NB4 (cell line): ENCODE results near the gene ALS2CL.

Experiments
- DNase-seq: peaks from one replicate; pipeline ENCODE4 v3.0.0; 2010; ENCODE audit warnings: low read depth
- H3K4me3 ChIP-seq: one replicate; pipeline ENCODE4 v1.5.1; 2011; ENCODE audit warnings: mild to moderate bottlenecking, low read depth, low read length, moderate library complexity
- CTCF ChIP-seq: IDR thresholded peaks from one replicate; pipeline ENCODE4 v1.5.1; 2012; ENCODE audit warnings: low read depth, low read length
- MAX ChIP-seq: IDR thresholded peaks from 2 replicates; pipeline ENCODE4 v1.6.1; 2011; ENCODE audit warnings: low read depth, low read length
- MYC ChIP-seq: IDR thresholded peaks from 2 replicates; pipeline ENCODE4 v1.6.1; 2011; ENCODE audit warnings: low read depth, low read length
- POLR2A ChIP-seq: IDR thresholded peaks from 2 replicates; pipeline ENCODE4 v1.6.1; 2011; ENCODE audit warnings: mild to moderate bottlenecking; ENCODE audit not compliant: insufficient read length; ENCODE audit errors: extremely low read depth

Gene ALS2CL

GRCh38 chr3:46675843-46676567 lies 17.5 kb downstream of the ALS2CL start:
- DNase-seq, result no peak
- no peak overlapping the region for H3K4me3 ChIP-seq
- TF ChIP-seq MAX (no peak), POLR2A (no peak), MYC (no peak), CTCF (no peak)

- TF ChIP-seq CTCF, result no peak
- TF ChIP-seq MAX, result no peak
- no peak for TF ChIP-seq MYC
- TF ChIP-seq POLR2A, result no peak
- no peak overlapping the region for H3K4me3 ChIP-seq
- no peak for DNase-seq
These were observed 18.1 kb downstream of the ALS2CL start for GRCh38 chr3:46675426-46675825.

GRCh38 chr3:46674031-46674845 lies 19.2 kb downstream of the ALS2CL start:
- no peak overlapping the region for H3K4me3 ChIP-seq
- TF ChIP-seq MAX (no peak), MYC (no peak), POLR2A (no peak), CTCF (peak; percentile 35)
- no peak for DNase-seq

GRCh38 chr3:46673151-46674030 lies 20.1 kb downstream of the ALS2CL start:
- no peak for DNase-seq
- TF ChIP-seq MYC (no peak), CTCF (no peak), POLR2A (no peak), MAX (no peak)

GRCh38 chr3:46672349-46672695 lies 21.2 kb downstream of the ALS2CL start:
- no peak for DNase-seq
- no peak for TF ChIP-seq MAX
- no peak for TF ChIP-seq POLR2A
- no peak for TF ChIP-seq MYC
- no peak for TF ChIP-seq CTCF

More at GRCh38 chr3:46673151-46674030, 20.1 kb downstream of the ALS2CL start:
- H3K4me3 ChIP-seq, result no peak overlapping the region

More at GRCh38 chr3:46672349-46672695, 21.2 kb downstream of the ALS2CL start:
- no peak overlapping the region for H3K4me3 ChIP-seq
